Measurements from ENCODE around the gene MGAT4C. TPM values are rescaled to one million over a fixed set of nuclear protein-coding genes. Genes with fewer than 3 reads are reported as not detected.

Gene MGAT4C
- total RNA-seq, 1 donor from 2014 or later, result 0.25 TPM

- Histone ChIP-seq H3K4me1 (no peaks in the 10 kb centered on the region), H3K36me3 (no peaks in the 10 kb centered on the region), H3K4me3 (no peak overlapping the region), H3K27ac (no peak overlapping the region), H3K9me3 (no peaks in the 10 kb centered on the region), H3K27me3 (no peaks in the 10 kb centered on the region)
- no peak for DNase-seq (ENCODE audit: extremely low spot score in 2 of 2)
- intact Hi-C loops (cut with DNase I), result no loop called here
- no peak for TF ChIP-seq POLR2A (IDR thresholded peaks at IDR 0.05)
Observed at GRCh38 chr12:86216591-86216990, 39.6 kb downstream of the MGAT4C start.

- Histone ChIP-seq H3K9me3 (no peaks in the 10 kb centered on the region), H3K4me3 (no peak overlapping the region), H3K4me1 (no peaks in the 10 kb centered on the region), H3K27ac (no peak overlapping the region), H3K27me3 (no peaks in the 10 kb centered on the region), H3K36me3 (no peaks in the 10 kb centered on the region)
- TF ChIP-seq POLR2A (IDR thresholded peaks at IDR 0.05) (no peak), POLR2AphosphoS5 (IDR thresholded peaks at IDR 0.05; ENCODE audit: insufficient read depth in 1 of 2, low read depth in 1 of 2) (no peak), CTCF (IDR thresholded peaks at IDR 0.05) (no peak)
- intact Hi-C loops (cut with DNase I), result no loop called here
- no peak for DNase-seq (ENCODE audit: extremely low spot score in 2 of 2)
Observed at GRCh38 chr12:86213012-86213411, 43.2 kb downstream of the MGAT4C start.

DNA sequence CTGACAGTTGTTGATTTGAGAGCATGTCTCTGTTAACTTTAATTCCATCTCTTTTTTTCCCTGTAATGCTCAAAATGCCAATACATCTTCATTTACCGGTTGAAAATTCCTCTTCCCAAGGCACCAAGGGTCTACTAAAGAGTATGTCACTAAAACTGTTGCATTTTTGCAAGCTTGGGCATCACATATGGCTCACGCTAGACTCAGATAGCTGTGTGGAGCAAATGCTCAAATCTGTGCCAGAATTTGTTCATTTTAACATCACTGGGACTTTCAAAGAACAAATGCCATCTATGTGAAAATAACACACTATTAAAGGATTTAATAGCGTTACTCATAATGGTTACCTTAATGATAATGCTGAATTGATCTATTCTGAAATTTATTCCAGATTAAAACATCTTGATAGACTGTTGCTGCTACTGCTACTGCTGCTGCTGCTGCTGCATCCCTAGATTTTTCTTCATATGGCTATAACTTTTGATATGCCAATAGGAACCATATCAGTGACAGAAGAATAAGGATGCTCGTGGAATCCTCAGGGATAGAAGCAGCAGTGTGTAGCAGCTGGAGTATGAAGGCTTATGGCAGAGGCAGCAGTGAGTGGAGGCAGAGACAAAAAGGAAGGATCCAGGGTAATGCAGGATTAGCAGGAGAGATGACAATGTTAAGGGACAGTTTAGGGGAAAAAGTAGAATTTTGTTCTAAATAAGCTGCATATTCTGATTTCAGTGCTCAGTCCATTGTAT lies 57.3 kb downstream of the MGAT4C start:
- Histone ChIP-seq H3K9me3 (no peaks in the 10 kb centered on the region), H3K27ac (no peak overlapping the region), H3K36me3 (no peaks in the 10 kb centered on the region), H3K27me3 (no peaks in the 10 kb centered on the region), H3K4me3 (no peak overlapping the region), H3K4me1 (no peaks in the 10 kb centered on the region)
- intact Hi-C loops (cut with DNase I), result no loop called here
- DNase-seq (ENCODE audit: extremely low spot score in 2 of 2), result no peak
- TF ChIP-seq POLR2A (IDR thresholded peaks at IDR 0.05) (no peak), POLR2AphosphoS5 (IDR thresholded peaks at IDR 0.05; ENCODE audit: insufficient read depth in 1 of 2, low read depth in 1 of 2) (no peak), CTCF (IDR thresholded peaks at IDR 0.05) (no peak)

DNA sequence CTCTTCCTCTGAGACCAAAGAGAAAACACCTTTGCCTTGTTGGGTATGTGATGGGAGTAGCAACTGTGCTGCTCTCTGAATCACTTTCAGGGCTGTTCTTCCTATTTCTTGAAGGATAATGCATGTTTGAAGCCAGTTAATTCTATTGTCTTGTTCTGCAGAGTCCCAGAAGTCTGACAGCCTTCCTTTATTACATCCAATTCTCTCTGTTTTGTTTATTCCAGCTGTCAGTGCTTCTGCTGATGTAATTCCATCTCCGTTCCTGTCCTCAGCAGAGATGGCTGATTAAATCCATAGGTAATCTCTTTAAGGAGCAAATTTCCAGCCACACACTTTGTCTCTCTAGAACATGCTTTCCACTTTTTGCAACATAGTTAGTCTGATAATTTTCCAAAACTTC lies 59.7 kb downstream of the MGAT4C start:
- Histone ChIP-seq H3K4me1 (no peaks in the 10 kb centered on the region), H3K27me3 (no peaks in the 10 kb centered on the region), H3K4me3 (no peak overlapping the region), H3K36me3 (no peaks in the 10 kb centered on the region), H3K27ac (no peak overlapping the region), H3K9me3 (no peaks in the 10 kb centered on the region)
- TF ChIP-seq POLR2A (IDR thresholded peaks at IDR 0.05) (no peak), CTCF (IDR thresholded peaks at IDR 0.05) (no peak), POLR2AphosphoS5 (IDR thresholded peaks at IDR 0.05; ENCODE audit: insufficient read depth in 1 of 2, low read depth in 1 of 2) (no peak)
- intact Hi-C loops (cut with DNase I), result no loop called here
- DNase-seq (ENCODE audit: extremely low spot score in 2 of 2), result no peak

GRCh38 chr12:86194721-86195120 lies 61.5 kb downstream of the MGAT4C start:
- Histone ChIP-seq H3K36me3 (no peaks in the 10 kb centered on the region), H3K27ac (no peak overlapping the region), H3K9me3 (no peaks in the 10 kb centered on the region), H3K4me1 (no peaks in the 10 kb centered on the region), H3K27me3 (no peaks in the 10 kb centered on the region), H3K4me3 (no peak overlapping the region)
- intact Hi-C loops (cut with DNase I), result no loop called here
- DNase-seq (ENCODE audit: extremely low spot score in 2 of 2), result no peak
- TF ChIP-seq CTCF (IDR thresholded peaks at IDR 0.05) (no peak), POLR2AphosphoS5 (IDR thresholded peaks at IDR 0.05; ENCODE audit: insufficient read depth in 1 of 2, low read depth in 1 of 2) (no peak), POLR2A (IDR thresholded peaks at IDR 0.05) (no peak)
